Neural progenitor cell (in vitro differentiated cells): ENCODE results near the gene CNTN5.

ENCODE experiments used
- CTCF ChIP-seq: fragments of 200-600 bp; sonication (generic); IDR thresholded peaks from 2 replicates; pipeline ENCODE4 v1.5.1; 2017; ENCODE audit warnings: antibody characterized with exemption, mild to moderate bottlenecking
- EZH2phosphoT487 ChIP-seq: fragments of 200-600 bp; sonication (generic); IDR thresholded peaks from 2 replicates; pipeline ENCODE4 v1.6.1; 2017; ENCODE audit warnings: antibody characterized with exemption

GRCh38 chr11:99814021-99814420, 793.3 kb downstream of the CNTN5 start:
- TF ChIP-seq CTCF (no peak), EZH2phosphoT487 (no peak)
